Immature natural killer cell (primary cell): Measurements from ENCODE around the gene RNASE12. TPM values are rescaled to one million over a fixed set of nuclear protein-coding genes. Genes with fewer than 3 reads are reported as not detected.

Source experiments
- DNase-seq, 3 donors: peaks; one replicate each; pipeline ENCODE4 v3.0.0; 2022; ENCODE audit warnings: mixed read lengths in 1 of 3
- H3K27ac Mint-ChIP-seq, 6 donors: one replicate each; pipeline ENCODE4 v1.8.0; 2020; ENCODE audit warnings: mixed read lengths in 6 of 6, mild to moderate bottlenecking in 5 of 6, inconsistent platforms in 4 of 6, moderate library complexity in 3 of 6
- H3K27me3 Mint-ChIP-seq, 3 donors: one replicate each; pipeline ENCODE4 v1.8.0; 2020 to 2021; ENCODE audit warnings: low read depth in 3 of 3, mild to moderate bottlenecking in 3 of 3, mixed read lengths in 3 of 3, moderate library complexity in 3 of 3, inconsistent platforms in 1 of 3
- H3K36me3 Mint-ChIP-seq, 3 donors: one replicate each; pipeline ENCODE4 v1.8.0; 2020; ENCODE audit warnings: mixed read lengths in 3 of 3, inconsistent platforms in 2 of 3, mild to moderate bottlenecking in 2 of 3
- H3K4me1 Mint-ChIP-seq, 2 donors: one replicate each; pipeline ENCODE4 v1.8.0; 2020; ENCODE audit warnings: inconsistent platforms in 2 of 2, mild to moderate bottlenecking in 2 of 2, mixed read lengths in 2 of 2, moderate library complexity in 1 of 2
- H3K4me3 Mint-ChIP-seq, 5 donors: one replicate each; pipeline ENCODE4 v1.8.0; 2020; ENCODE audit warnings: mild to moderate bottlenecking in 5 of 5, mixed read lengths in 5 of 5, inconsistent platforms in 3 of 5, moderate library complexity in 3 of 5
- H3K9me3 Mint-ChIP-seq, 6 donors: one replicate each; pipeline ENCODE4 v1.8.0; 2020; ENCODE audit warnings: mild to moderate bottlenecking in 6 of 6, mixed read lengths in 6 of 6, inconsistent platforms in 4 of 6, moderate library complexity in 3 of 6
- polyA plus RNA-seq, 3 donors: library from polyadenylated mRNA; unstranded; fragments of 300-500 nt; fragmentation: Illumina TruSeq; gene quantifications; one replicate each; pipeline ENCODE4 v1.2.3, GENCODE V29; 2021

The RNASE12 gene
- polyA plus RNA-seq, 3 donors from 2014 or later = not detected

DNA sequence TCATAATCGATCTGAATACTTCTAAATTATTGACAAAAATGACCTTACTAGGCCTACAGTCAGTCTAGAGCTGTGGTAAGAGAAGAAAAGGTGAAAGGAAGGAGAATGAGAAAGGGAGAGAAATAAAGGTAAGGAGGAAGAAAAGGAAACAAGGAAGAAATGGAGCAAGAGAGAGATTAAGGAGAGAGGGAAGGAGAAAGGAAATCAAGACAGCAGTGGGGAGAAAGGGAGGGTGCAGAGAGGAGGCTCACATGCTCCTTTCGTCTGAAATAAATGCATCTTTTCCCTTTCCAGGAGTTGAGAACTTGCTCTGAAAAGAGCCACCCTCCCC is 34.0 kb downstream of the RNASE12 start:
- Mint-ChIP-seq H3K9me3 (no peaks in the 10 kb centered on the region), H3K27ac (peak overlapping the region in 2 of 6 donors; percentile 10 to 40)

DNA sequence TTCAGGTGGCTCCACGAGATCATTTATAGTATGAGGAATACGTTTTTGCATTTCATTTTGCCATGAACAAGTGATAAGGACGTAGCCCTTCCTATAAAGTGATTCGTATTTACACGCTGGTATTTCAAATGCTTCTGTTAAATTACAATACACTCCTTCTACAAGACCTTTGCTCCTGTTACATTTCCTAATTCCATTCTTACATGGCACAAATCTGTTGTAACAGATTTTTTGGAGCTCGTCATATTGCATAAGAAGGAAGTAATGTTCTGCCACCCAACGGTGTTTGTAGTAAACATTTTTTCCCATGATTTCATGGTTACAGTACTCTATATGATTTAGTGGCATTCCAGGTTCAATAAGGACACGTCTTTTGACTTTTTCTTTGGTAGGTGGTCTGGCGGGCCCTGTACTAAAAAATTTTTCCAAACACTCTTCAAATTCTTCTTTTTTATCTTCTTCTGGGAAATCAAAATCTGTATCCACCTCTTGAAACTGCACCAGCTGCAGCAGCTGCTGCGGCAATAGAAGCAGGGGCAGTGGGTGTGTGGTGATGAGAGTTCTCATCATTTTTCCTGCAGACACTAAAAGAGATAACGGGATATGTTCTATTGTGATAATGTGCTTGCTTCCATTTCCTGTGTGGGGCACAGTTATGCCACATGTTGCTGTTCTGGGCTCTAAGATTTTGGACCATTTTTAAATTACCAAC is 34.5 kb downstream of the RNASE12 start:
- Mint-ChIP-seq H3K4me1 (no peaks in the 10 kb centered on the region), H3K27me3 (peaks cover 0 to 7% (median 0%) of the 10 kb centered on the region in 3 donors), H3K36me3 (peaks cover 0 to 4% (median 0%) of the 10 kb centered on the region in 3 donors), H3K9me3 (no peaks in the 10 kb centered on the region), H3K27ac (no peak overlapping the region), H3K4me3 (no peak overlapping the region)
- no peak for DNase-seq

More for the DNA sequence above, 34.0 kb downstream of the RNASE12 start:
- DNase-seq = no peak
- peaks cover 0 to 7% (median 0%) of the 10 kb centered on the region in 3 donors for H3K27me3 Mint-ChIP-seq
- peaks cover 0 to 4% (median 0%) of the 10 kb centered on the region in 3 donors for H3K36me3 Mint-ChIP-seq
- H3K4me1 Mint-ChIP-seq = no peaks in the 10 kb centered on the region
- H3K4me3 Mint-ChIP-seq = no peak overlapping the region

DNA sequence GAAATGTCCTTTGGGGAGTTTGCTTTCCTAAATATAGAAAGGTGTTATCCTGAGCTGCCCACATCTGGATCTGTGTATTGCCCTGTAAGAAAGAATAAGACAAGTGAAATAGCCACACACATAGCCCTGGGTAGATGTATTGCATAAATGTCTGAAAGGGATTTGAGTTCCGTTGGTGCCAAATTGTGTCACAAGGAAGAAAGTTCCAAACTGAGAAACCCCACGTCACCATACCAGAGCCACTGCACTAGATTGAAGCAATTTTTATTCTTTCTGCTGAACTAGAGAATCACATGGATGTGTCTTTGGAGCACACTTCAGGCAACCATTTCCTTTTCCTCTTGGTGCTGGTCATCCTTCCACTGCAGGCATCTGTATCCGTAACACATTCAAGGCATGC is 35.3 kb downstream of the RNASE12 start:
- Mint-ChIP-seq H3K27ac (no peak overlapping the region), H3K9me3 (no peaks in the 10 kb centered on the region), H3K27me3 (peaks cover 0 to 7% (median 0%) of the 10 kb centered on the region in 3 donors), H3K36me3 (peaks cover 0 to 4% (median 0%) of the 10 kb centered on the region in 3 donors), H3K4me3 (no peak overlapping the region), H3K4me1 (no peaks in the 10 kb centered on the region)
- DNase-seq = no peak

DNA sequence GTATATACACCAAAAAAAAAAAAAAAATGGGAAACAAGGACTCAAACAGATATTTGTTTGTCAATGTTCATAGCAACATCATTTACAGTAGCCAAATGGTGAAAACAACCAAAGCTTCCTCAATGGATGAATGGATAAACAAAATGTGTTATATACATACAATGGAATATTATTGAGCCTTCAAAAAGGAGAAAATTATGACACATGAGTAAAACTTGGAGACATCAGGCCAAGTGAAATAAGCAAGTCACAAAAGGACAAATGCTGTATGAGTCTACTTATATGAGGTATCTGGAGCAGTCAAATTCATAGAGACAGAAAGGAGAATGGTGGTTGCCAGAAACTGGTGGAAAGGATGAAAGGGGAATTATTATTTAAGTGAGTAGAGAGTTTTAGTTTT is 38.2 kb downstream of the RNASE12 start:
- H3K27me3 Mint-ChIP-seq = peaks cover 0 to 7% (median 1%) of the 10 kb centered on the region in 3 donors
- no peak for DNase-seq
- H3K27ac Mint-ChIP-seq = no peak overlapping the region
- H3K9me3 Mint-ChIP-seq = no peaks in the 10 kb centered on the region
- no peaks in the 10 kb centered on the region for H3K4me1 Mint-ChIP-seq
- H3K36me3 Mint-ChIP-seq = peaks cover 0 to 4% (median 0%) of the 10 kb centered on the region in 3 donors
- H3K4me3 Mint-ChIP-seq = no peak overlapping the region

DNA sequence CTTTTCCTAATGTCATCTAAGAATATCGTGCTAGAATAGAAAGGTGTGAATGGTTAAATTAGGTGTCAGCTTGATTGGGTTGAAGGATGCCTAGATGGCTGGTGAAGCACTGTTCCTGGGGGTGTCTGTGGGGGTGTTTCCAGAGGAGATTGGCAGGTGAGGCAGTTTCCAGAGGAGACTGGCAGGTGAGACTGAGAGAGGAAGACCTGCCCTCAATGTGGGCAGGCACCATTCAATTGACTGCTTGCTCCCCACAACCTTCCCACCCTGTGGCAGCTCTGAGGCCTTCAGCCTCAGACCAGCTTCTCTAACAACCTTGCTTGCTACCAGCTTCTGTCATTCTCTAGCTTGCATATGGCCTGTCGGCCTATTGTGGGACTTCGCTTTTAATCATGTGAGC is 39.6 kb downstream of the RNASE12 start:
- DNase-seq = no peak
- H3K4me1 Mint-ChIP-seq = no peaks in the 10 kb centered on the region
- no peak overlapping the region for H3K27ac Mint-ChIP-seq
- no peaks in the 10 kb centered on the region for H3K9me3 Mint-ChIP-seq
- H3K27me3 Mint-ChIP-seq = peaks cover 0 to 9% (median 1%) of the 10 kb centered on the region in 3 donors
- no peaks in the 10 kb centered on the region for H3K36me3 Mint-ChIP-seq
- H3K4me3 Mint-ChIP-seq = no peak overlapping the region

GRCh38 chr14:20550926-20551325 is 40.2 kb downstream of the RNASE12 start:
- no peak overlapping the region for H3K4me3 Mint-ChIP-seq
- no peak overlapping the region for H3K27ac Mint-ChIP-seq
- H3K4me1 Mint-ChIP-seq = no peaks in the 10 kb centered on the region
- no peaks in the 10 kb centered on the region for H3K36me3 Mint-ChIP-seq
- DNase-seq = no peak
- no peaks in the 10 kb centered on the region for H3K9me3 Mint-ChIP-seq
- peaks cover 0 to 7% (median 1%) of the 10 kb centered on the region in 3 donors for H3K27me3 Mint-ChIP-seq

DNA sequence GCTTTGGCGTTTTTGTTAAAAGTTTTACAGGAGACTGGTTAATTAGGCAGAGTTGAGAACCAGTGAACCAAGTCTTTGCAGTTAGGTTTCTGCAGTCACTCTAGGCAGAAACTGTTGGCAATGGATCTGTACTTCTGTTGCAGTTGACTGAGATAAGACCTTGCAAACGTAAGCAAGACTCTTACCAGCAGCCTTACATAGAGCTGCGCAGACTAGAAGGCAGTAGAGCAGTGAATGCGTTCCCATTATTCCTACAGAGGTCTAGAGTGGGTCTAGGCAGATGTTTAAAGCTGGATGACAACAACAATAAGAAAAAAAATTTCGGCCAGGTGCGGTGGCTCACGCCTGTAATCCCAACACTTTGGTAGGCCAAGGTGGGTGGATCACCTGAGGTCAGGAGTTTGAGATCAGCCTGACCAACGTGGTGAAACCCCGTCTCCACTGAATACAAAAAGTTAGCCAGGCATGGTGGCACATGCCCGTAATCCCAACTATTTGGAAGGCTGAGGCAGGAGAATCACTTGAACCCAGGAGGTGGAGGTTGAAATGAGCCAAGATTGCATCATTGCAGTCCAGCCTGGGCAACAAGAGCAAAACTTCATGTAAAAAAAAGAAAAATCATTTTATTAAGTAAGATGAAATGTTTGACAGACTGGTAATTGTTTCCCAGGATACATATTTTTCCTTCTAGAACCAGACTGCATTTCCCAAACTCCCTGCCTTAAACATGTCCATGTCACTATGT is 42.6 kb downstream of the RNASE12 start:
- no peak for DNase-seq
- no peak overlapping the region for H3K27ac Mint-ChIP-seq
- no peaks in the 10 kb centered on the region for H3K4me1 Mint-ChIP-seq
- H3K9me3 Mint-ChIP-seq = no peaks in the 10 kb centered on the region
- no peak overlapping the region for H3K4me3 Mint-ChIP-seq
- peaks cover 1 to 8% (median 1%) of the 10 kb centered on the region in 3 donors for H3K27me3 Mint-ChIP-seq
- H3K36me3 Mint-ChIP-seq = no peaks in the 10 kb centered on the region

DNA sequence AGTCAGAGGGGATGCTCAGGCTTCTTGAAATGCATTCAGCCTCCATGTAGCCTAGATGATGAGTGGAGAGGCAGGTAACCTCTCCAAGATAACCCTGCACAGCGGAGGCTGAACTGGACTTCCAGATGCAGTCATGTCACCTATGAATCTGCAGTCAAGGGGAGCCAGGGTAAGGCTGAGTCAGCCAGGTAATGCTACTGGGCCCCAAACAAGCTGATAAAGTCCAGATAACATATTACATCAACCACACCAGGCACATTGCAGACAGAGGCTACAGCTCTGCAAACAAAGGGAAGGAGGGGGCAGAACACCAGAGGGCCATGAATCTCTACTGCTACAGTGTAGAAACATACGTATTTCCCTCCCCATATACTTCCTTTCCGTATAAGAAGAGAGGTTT is 44.3 kb downstream of the RNASE12 start:
- no peaks in the 10 kb centered on the region for H3K9me3 Mint-ChIP-seq
- peaks cover 1 to 11% (median 1%) of the 10 kb centered on the region in 3 donors for H3K27me3 Mint-ChIP-seq
- H3K36me3 Mint-ChIP-seq = no peaks in the 10 kb centered on the region
- H3K4me3 Mint-ChIP-seq = no peak overlapping the region
- DNase-seq = no peak
- H3K27ac Mint-ChIP-seq = no peak overlapping the region
- no peaks in the 10 kb centered on the region for H3K4me1 Mint-ChIP-seq

Other genes starting within 250 kb of the RNASE12 start
- gene PARP2, start 247.7 kb downstream of the RNASE12 start, polyA plus RNA-seq = 10 to 100 TPM in 2 of 3 donors, 1 to 10 TPM in 1; 8.1 to 12.8 (median 10.4) TPM
- gene TEP1, start 177.9 kb downstream of the RNASE12 start, polyA plus RNA-seq = 1 to 10 TPM in 2 of 3 donors, not detected in 1; 4.2 to 8.1 TPM
- under 1 TPM in 1 of 3 donors, not detected in 2; 0.21 TPM for gene KLHL33, start 155.2 kb downstream of the RNASE12 start, polyA plus RNA-seq
- 10 to 100 TPM; 40.2 to 49.4 (median 45.5) TPM for gene OSGEP, start 136.6 kb downstream of the RNASE12 start, polyA plus RNA-seq
- gene APEX1, start 136.2 kb downstream of the RNASE12 start, polyA plus RNA-seq = 10 to 100 TPM; 85.6 to 95.6 (median 93.3) TPM
- gene PIP4P1, start 129.9 kb downstream of the RNASE12 start, polyA plus RNA-seq = 10 to 100 TPM; 17.7 to 29.2 (median 26.2) TPM
- gene PNP, start 122.0 kb downstream of the RNASE12 start, polyA plus RNA-seq = 10 to 100 TPM; 38.8 to 71.6 (median 69.6) TPM
- gene RNASE10, start 85.8 kb downstream of the RNASE12 start, polyA plus RNA-seq = not detected
- not detected for gene RNASE9, start 30.3 kb downstream of the RNASE12 start, polyA plus RNA-seq
- not detected for gene RNASE11, start 3.4 kb downstream of the RNASE12 start, polyA plus RNA-seq
- not detected for gene OR6S1, start 50.3 kb upstream of the RNASE12 start, polyA plus RNA-seq
- gene RNASE4, start 93.2 kb upstream of the RNASE12 start, polyA plus RNA-seq = 1 to 10 TPM in 1 of 3 donors, under 1 TPM in 2; 0.50 to 1.6 (median 0.82) TPM
- 1 to 10 TPM in 1 of 3 donors, under 1 TPM in 1, not detected in 1; 0.94 to 2.1 TPM for gene ANG, start 97.4 kb upstream of the RNASE12 start, polyA plus RNA-seq
- not detected for gene EDDM3A, start 154.5 kb upstream of the RNASE12 start, polyA plus RNA-seq
- not detected for gene EDDM3B, start 177.0 kb upstream of the RNASE12 start, polyA plus RNA-seq
- 10 to 100 TPM; 13.3 to 37.1 (median 17.8) TPM for gene RNASE6, start 189.9 kb upstream of the RNASE12 start, polyA plus RNA-seq
- under 1 TPM in 1 of 3 donors, not detected in 2; 0.49 TPM for gene RNASE1, start 211.5 kb upstream of the RNASE12 start, polyA plus RNA-seq